ENCODE data around the gene ABCD1.

DNA sequence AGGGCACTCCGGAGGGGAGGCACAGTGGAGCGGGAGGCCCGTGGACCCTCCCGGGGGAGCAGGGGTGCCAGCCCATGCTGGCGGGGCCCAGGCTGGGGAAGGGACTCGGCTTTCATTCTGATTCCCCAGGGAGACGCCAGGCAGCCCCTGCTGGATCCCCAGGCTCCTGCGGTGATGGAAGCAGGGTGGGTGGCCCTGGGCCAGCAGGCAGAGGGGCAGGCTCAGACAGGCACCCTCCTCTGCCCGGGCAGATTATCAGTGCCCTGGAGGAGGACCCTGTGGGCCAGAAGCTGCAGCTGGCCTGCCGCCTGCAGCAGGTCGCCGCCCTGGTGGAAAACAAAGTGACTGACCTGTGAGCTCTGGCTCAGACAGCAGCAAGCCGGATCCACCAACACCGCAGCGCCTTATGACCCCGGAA, 54.0 kb downstream of the ABCD1 start:
- TF ChIP-seq, protein P1, sequence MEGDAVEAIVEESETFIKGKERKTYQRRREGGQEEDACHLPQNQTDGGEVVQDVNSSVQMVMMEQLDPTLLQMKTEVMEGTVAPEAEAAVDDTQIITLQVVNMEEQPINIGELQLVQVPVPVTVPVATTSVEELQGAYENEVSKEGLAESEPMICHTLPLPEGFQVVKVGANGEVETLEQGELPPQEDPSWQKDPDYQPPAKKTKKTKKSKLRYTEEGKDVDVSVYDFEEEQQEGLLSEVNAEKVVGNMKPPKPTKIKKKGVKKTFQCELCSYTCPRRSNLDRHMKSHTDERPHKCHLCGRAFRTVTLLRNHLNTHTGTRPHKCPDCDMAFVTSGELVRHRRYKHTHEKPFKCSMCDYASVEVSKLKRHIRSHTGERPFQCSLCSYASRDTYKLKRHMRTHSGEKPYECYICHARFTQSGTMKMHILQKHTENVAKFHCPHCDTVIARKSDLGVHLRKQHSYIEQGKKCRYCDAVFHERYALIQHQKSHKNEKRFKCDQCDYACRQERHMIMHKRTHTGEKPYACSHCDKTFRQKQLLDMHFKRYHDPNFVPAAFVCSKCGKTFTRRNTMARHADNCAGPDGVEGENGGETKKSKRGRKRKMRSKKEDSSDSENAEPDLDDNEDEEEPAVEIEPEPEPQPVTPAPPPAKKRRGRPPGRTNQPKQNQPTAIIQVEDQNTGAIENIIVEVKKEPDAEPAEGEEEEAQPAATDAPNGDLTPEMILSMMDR (IDR thresholded peaks at IDR 0.05) = no peak
- TF ChIP-seq POLR2A (IDR thresholded peaks at IDR 0.05) = no peak

Measured in uterus (tissue), 2 donors.